HG03565 (cell line): Measurements from ENCODE around the gene TAGLN2.
A peak's percentile ranks its signal among the peaks of the same experiment; 100 is the strongest.

Source experiments
- ATAC-seq: cut with Tn5 transposase; IDR thresholded peaks from one replicate; pipeline ENCODE4 v1.9.1; 2021; ENCODE audit warnings: mild to moderate bottlenecking, moderate library complexity; ENCODE audit not compliant: unreplicated experiment

TAGLN2 gene

DNA sequence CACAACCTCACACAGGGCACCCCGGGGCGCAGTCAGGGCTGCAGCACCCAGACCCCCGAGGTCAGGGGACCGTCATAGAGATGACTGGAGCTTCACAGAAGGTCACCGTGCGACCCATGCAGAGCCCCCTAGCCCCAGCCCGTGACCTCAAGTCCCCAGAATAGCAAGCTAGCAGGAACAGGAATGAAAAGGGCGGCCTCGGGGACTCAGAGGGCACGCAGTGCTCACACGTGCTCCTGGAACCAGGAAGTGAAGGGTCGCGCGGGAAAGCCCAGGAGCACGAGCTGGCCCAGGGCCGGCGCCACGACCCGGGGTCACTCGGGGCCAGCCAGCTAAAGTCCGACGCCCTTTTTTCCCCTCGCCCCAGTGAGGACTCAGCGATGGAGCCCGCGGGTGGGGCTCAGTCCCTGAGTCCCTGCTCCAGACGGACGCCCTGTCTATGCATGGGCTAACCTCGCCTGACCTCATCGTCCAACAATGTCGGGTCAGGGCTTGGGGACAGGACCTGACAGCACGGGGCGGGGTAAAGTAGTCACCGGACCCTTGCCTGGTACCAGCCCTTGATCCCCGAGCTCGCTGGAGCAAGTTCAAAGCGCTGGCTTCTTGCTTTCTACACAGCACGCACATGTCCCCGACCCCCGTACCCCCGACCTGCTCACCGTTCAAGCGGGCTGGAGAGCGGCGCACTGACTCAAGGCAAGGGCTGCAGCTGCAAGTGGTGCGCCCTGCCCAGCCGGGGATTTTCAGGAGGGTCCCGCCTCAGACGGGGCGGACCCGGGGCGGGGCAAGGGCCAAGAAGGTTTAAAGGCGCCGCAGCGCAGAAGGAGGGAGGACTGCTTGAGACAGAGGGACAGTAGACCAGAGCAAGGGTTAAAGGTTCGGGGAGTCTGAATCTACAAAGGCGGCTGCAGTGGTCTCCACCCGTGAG, at the start of gene TAGLN2:
Gene TAGLN2, minus strand, starts transcription at position 717 of the 928 bp plus-strand sequence. CDS start 4,998 bp downstream, outside the sequence.
- ATAC-seq: peak; percentile 58

DNA sequence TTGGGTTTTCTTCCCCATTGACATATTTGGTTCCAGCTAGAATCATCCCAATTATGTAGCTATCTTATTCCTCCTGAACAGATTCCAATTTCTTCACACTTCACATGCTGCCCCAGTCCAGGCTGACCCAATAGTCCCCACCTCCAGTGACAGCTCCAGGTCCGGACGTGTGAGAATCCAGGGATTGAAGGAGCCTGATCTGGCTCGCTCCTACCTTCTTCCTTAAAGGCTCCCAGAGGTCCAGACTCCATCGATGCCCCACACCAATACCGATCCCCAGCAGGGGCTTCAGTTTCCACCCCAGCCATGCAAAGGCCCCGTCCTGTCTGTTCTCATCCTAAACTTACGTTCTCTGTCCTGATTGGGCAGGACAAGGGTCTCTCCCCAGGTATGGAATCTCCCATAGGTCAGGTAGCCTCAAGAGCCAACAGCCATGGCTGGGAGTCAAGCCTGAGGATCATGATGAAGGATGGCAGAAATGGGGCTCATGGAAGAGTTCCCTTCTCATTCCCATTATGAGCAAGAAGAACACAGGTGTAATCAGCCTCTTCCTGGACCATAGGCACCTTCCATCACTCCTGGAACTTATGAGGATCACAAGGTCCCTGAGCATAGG, 49.2 kb upstream of the TAGLN2 start:
- ATAC-seq: no peak

DNA sequence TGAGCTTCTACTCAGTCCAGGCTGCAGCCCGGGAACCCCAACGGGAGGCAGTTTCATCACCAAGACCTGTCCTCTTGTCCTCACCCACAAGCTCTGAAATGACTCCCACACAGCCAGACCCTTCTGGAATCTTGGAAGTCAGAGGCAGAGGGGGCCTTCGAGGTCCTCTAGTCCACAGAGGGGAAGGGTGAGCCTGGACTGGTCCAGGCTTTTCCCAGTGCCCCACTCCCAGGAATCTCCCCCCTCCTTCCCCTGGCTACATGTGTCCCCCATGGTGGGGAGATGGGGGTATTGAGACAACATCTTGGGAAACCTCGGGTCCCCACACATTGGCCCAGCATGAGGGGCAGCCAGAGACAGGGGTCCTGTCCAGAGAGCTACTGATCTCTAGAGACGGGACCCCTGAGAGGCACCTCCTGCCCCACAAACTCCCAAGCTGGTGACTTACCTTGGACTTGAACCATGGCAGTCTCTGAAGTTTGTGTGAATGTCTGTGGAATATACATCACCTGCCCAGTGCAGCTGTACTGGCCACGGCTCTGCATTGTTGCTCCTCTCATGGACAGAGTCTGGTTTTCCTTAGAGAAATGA, 48.1 kb upstream of the TAGLN2 start:
- ATAC-seq: no peak

DNA sequence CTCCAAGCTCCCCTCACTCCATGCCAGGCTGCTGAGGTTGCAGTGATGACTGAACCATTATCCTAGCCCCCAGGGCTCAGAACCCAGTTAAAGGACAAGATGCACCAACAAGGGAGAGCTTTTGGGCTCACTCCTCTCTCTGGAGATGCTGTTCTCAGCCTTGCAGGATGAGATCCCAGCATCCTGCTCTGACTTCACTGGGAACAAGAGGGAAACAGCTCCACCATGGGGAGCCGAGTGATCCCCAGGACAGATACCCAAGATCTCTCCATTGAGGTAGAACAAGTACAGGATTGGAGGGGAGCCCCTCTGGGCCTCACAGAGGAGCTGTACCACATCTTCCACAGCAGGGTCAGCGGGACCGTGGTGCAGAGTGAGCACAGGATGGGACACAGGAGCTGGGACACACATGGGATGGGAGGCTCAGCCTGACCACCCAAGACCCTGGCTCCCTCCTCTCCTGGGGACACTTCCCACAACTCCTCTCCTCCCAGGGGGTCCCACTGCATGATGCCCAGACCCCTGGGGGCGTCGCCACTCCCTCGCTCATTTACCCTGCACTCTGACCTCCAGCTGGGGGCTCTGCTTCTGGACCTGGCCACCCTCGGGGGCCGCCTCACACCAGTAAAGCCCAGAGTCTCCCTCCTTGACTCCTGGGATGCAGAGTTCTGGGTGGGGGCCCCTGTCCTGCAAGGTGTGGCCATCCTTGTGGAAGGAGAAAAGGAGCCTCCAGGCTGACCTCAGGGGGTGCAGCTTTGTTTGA, 47.3 kb upstream of the TAGLN2 start:
- no peak for ATAC-seq

DNA sequence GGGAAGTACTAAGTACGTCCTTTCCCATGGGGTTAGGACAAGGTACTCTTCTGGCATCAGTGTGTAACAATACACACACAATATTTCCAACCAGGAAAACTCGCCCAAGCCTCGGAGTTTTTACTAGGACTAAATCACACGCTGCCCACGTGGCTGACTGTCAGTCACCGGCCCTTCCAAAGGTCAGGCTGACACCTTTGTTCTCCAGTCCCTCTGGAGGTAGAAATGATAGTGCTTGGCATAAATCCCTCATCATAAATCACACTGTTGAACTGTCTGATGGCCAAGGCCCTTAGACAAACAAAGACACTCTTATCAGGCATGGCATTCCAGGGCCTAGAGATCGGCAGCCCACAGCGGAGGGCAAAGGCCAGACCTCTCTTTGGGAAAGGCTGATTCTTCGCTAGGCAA, 45.6 kb upstream of the TAGLN2 start:
- no peak for ATAC-seq

DNA sequence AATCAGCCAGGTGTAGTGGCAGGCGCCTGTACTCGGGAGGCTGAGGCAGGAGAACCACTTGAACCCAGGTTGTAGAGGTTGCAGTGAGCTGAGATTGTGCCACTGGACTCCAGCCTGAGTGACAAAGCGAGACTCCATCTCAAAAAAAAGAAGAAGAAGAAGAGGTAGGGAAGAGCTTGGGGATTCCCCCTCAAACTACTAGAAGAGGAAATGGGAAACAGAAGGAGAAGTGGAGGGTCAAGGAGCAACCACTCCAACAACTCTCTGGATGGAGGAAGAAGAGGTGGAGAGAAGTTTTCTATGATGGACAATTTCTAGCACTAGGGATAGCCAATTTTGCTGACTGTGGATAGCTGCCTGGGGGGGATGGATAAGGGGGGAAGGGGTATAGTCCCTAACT, 43.6 kb upstream of the TAGLN2 start:
- ATAC-seq: no peak

DNA sequence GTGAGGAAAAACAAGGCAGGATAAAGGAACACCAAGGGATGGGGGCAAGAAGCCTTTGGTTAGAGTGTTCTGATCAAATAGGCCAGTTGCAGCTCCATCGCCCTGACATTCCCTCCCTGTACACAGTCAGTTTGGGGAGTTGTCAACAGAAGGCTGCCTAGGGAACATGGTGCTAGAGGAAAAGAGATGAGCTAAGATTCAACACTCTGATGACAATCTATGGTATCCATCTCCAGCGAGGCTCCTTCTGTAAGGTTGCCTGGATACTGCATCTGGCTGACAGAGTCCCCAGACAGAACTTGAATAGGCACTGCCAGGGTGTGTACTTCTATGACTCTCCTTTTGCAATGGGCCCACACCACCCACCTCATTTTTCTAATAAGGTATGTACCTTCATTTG, 40.0 kb upstream of the TAGLN2 start:
- no peak for ATAC-seq

DNA sequence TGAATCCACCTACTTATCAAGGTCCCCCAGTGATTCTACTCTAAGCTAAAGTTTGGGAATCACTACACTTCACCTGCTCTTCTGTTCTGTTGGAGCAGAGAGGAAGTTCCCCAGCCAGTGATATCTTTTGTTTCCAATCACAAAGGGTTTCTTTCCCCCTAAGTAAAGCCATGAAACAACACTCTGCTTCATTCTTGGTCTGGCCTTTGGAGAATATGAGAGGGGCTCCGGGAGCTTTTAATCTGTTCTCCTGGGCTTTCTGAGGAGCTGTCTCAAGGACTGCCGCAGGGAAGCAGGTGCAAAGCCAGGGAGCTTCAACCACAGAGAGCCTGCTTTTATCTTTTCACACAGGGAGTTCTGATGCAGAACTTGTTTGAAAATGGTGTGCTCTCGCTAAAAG, 38.8 kb upstream of the TAGLN2 start:
- ATAC-seq: no peak

DNA sequence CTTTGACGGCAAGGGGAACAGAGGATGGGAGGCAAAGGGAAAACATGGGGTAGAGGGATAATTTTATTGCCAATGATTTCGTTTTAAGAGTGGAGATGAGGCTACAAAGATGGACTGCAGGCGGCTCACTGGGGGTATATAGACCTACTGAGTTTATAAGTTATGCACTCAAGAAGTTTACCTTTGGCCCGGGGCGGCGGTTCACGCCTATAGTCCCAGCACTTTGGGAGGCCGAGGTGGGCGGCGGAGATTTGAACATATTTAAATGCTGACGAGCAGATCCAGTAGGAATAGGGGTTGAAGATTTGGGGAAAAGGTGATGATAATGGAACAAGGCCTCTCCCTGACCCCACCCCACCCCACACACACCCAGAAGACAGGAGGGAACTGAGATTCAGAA, 36.9 kb upstream of the TAGLN2 start:
- no peak for ATAC-seq

DNA sequence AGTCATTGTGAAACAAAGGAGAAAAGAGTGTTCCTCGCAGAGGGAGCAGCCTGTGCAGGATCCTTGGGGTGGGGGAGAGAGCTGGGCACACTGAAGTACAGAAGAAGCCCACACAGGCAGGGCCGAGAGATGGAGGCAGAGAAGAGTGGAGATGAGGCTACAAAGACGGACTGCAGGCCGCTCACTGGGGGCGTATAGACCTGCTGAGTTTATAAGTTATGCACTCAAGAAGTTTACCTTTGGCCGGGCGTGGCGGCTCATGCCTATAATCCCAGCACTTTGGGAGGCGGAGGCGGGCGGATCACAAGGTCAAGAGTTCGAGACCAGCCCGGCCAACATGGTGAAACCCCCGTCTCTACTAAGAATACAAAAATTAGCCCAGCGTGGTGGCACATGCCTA, 36.3 kb upstream of the TAGLN2 start:
- ATAC-seq: no peak

DNA sequence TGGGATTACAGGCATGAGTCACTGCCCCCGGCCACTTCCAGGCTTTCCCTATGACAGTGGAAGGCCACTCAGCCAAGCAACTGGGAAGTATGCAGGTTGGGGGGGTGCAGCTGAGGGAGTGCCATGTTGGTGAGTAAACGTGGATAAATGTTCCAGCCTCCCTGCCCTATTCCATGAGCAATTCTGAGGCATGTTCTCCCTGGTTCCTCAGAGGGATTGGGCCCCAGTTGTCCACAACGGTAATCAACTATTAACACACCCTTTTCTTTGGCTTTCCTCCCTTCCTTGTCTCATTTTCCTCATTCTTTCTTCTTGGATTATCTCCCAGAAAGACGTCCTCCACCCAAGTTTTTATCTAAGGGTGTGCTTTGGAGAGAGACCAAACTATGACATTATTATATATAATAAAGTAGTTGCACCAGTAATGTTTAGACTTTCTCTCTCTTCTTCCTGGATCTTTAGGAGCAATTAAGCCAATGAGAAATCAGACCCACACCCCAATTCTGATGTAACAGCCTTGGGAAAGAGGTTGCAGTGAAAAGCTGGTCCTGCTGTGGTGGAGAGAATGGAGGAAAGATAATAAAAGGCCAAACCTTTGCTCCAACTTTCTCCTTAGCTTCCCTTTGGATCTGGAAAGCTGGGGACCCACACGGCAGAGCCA, 35.5 kb upstream of the TAGLN2 start:
- no peak for ATAC-seq

DNA sequence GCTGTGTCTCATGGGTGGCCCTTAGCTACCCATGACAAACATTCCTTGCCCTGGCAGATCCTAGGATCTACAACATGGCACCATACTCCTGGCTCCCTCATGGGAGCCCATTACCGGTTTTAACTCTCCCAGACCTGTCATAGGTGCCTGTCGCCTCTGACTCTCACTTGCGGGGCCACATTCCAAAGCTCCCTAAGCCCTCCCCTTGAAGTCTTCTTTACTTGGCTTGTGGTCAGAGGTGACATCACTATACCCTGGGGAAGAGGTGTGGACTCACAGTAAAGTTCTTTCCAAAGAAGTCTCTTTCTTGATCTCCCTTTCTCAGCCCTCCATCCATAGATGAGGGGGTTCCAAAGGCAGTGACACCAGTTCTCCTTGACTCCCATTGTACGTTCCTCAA, 34.1 kb upstream of the TAGLN2 start:
- no peak for ATAC-seq

DNA sequence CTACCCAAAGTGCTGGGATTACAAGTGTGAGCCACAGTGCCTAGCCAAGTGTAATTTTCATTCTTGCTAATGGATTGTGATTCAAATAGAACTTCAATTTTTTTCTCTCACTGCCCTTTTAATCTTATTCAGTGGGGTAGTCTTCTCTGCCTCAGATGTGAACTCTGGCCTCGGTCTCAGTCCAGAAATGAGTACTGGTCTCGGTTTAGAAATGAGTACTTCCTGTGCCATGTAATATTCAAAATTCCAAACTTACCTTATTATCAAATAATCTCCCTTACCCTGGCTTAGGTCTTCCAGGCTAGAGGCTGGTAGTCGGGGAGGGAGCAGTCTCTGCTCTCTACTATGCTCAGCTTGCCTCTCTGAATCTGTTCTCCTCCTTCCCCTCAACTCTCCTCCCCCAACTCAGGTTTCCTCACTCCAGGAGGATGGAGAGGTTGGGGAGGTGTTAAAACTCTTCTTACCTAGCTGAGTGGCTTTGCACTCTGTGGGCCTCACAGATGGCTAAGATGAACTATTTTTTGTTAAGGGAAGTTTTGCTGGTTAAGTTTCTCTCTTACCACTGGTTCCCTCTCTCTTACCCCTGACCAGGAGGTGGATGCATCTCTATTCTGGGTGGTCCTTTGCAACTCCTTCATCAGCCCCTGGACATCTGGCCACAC, 33.5 kb upstream of the TAGLN2 start:
- ATAC-seq: peak; percentile 71

DNA sequence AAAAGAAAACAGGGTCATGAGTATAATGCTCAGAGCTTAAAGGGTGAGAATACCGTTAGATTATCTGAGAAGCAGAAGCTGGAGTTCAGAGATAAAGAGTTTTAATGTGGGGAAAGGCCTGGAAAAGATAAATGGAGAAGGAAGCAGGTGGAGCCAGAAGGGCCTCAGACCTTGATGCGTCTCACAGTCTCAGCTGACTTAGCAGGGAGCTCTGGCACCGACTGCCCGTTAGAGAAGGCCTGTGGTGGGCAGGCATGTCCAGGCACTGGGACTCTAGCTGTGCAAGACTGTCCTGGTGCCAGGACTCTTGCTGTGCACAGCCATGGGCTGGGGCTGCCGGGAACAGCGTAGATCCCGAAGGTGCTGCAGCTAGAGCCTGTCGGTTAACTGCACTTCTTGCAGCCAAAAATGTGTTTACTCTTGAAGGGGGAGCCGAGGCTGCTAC, 32.5 kb upstream of the TAGLN2 start:
- no peak for ATAC-seq

DNA sequence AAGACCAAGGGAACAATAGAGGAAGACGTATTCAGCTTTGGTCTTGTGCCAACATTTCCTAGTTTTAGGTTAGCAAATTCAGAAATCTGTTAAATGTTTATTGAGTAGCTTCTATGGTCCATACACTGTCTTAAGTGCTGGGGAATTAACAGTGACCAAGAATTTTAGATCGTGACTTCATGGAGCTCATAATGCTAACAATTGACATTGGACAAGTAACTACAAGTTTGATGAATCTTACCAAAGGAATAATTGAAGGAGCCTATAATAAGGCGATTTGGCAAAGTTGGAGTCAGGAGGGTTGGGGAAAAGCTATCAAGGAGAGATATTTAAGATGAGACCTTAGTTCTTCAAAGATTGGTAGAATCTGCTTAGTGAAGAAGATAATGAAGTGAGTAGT, 30.1 kb upstream of the TAGLN2 start:
- ATAC-seq: no peak

DNA sequence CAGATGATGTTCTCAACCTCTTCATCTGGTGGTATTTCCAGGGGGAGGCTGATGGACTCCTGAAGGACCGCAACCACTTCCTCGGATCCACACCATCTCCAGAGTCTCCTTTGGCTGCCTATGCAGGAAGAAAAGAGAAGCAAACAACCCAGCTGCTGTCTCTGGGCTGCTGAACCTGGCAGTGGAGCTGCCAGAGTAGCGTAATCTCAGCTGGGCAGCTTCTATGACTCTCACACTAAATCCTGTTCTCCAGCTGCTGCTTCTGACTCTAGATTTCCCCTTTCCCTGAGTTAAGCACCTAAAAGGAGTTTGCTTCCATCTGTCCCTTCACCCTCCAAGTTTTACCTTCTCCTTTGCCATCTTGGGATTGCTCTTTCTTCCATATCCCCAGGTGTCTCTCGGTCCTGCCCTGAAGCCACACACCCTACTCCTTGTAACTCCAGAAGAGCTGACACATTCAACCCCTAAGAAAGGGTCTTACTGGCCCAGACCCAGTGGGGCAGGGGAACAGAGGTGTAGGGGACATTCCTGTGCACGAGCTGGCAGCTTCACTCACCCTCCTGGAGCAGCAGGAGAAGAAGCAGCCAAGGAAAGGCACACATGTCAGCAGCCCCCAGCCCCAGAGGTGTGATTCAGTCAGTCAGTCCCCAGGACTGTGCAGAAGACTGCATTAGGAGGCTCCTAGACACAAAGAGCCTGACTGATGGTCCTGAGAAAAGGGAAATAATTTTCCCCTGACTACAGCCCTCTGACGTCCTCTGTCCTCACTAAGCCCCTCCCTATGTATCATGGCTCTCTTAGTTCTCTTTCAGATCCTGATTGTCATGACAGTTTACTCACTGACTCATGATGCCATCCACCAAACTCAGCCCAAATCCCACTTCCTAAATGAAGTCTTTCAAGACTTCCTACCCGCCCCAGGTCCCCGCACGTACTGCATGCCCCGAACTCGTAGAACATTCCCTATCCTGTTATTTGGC, 28.5 kb upstream of the TAGLN2 start, which contains the start of gene SLAMF9:
Gene SLAMF9, minus strand, starts transcription at position 702 of the 980 bp plus-strand sequence. Its CDS starts 100 bp downstream, at position 602.
- no peak for ATAC-seq

DNA sequence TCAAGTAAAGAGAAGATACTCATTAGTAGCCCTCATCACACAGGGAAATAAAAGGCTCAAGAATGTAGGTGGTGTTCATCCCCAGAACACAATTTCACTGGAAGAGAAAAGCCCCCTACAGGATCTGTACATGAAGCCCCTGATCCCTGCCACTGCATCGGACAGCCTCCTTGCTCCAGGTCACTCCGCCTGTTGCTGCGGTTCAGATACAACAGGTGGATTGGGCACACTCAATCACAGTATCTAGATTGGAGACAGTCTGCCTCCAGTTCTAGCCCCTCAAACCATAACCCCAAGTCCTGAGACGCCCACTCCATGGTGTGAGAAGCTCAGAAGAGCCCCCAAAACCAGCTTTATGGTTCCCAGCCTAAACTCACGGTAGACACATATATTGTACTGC, 27.6 kb upstream of the TAGLN2 start:
- no peak for ATAC-seq

DNA sequence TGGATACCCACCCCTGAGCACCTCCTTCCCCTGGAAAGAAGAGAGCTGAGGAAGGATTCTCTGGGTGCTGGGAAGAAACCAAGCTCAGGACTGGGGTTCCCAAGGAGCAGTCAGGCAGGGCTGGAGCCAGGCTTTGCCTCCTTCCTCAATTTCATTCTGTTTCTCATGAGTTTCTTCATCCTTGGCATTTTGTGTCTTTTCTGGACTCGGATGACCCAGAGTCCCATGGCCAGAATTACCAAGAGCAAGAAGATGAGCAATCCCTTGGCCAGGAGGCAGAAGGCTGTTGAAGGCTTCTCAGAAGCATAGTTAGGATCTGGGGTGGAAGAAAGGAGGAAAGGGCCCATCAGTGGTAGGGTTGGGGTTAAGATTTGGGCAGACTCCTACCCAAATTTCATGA, 26.2 kb upstream of the TAGLN2 start:
- ATAC-seq: no peak

DNA sequence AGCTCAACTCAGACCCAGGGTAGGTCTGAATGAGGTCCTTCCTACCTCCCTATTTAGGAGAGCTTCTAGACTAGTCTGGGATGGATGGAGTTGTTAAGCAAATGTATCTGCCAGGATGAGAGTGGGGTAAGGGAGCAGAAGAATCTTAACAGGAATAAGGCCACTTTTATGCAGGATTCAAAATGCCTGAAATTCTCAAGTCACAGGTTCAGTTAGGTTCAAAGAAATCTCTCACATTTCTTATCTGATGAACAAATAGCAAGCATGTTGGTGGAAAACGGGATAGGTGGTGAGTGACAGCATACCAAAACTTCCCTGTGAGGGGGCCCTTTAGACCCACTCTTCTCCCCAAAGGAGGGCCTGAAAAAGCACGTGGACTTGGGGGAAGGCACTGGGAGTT, 25.7 kb upstream of the TAGLN2 start:
- ATAC-seq: no peak
